ENCODE measurements around the gene RAB1B. TPM values are rescaled to one million over a fixed set of nuclear protein-coding genes. Genes with fewer than 3 reads are reported as not detected.

Gene RAB1B
- total RNA-seq, 1 experiment from 2014 or later, result 148 TPM

- H3K27ac ChIP-seq (ENCODE audit: low read depth, low read length), result no peak overlapping the region
- H3K79me2 ChIP-seq (ENCODE audit: insufficient read depth, low read length), result no peaks in the 10 kb centered on the region
- ChIA-PET CTCF (interaction anchor here (1.6 to 1.7 kb wide), 2 partner anchors 8 to 61 kb away, joined by 4 to 6 read pairs; no protein-coding TSS in a partner anchor), POLR2A (no interaction called here), RAD21 (ENCODE audit: low non-redundant PET in 1 of 2, low total read pairs in 2 of 2, uncharacterized antibody in 2 of 2, unreplicated experiment in 2 of 2) (no interaction called here)
- H3K27me3 ChIP-seq (ENCODE audit: insufficient read depth, low read length), result no peaks in the 10 kb centered on the region
- no peaks in the 10 kb centered on the region for H4K20me1 ChIP-seq (ENCODE audit: insufficient read depth)
- H3K4me1 ChIP-seq (ENCODE audit: control insufficient read depth in 1 of 2, insufficient read depth in 2 of 2, low read length in 2 of 2), result peaks cover 0 to 8% of the 10 kb centered on the region in 2 experiments; a peak in 1 of 4 replicates
- no peak overlapping the region for H3K4me3 ChIP-seq (replicated peaks in 1 of 2; ENCODE audit: low read depth in 1 of 2, low read length in 2 of 2)
- H3K4me2 ChIP-seq (ENCODE audit: low read length), result no peak overlapping the region
- H3K9ac ChIP-seq (ENCODE audit: low read length), result no peak overlapping the region
- no peaks in the 10 kb centered on the region for H3K9me3 ChIP-seq (ENCODE audit: control insufficient read depth in 1 of 2, insufficient read depth in 1 of 2, low read depth in 1 of 2, low read length in 2 of 2)
- DNase-seq (ENCODE audit: low read depth, low spot score) (no peak), ATAC-seq (no peak)
- peaks cover 4 to 5% of the 10 kb centered on the region in 2 experiments; a peak in 1 of 4 replicates for H3K36me3 ChIP-seq (ENCODE audit: control insufficient read depth in 1 of 2, insufficient read depth in 2 of 2, low read length in 2 of 2)
- TF ChIP-seq POLR2AphosphoS5 (IDR thresholded peaks at IDR 0.05; ENCODE audit: low read depth, low read length), result no peak
- TF ChIP-seq ELF1 (IDR thresholded peaks at IDR 0.05; ENCODE audit: borderline replicate concordance, low read depth), result no peak
- no peak for TF ChIP-seq FOSL1 (IDR thresholded peaks at IDR 0.05; ENCODE audit: low read depth)
- TF ChIP-seq EZH2 (IDR thresholded peaks at IDR 0.05), result no peak
- TF ChIP-seq RAD21 (IDR thresholded peaks at IDR 0.05; ENCODE audit: low read depth), result no peak
- no peak for TF ChIP-seq ATF3 (IDR thresholded peaks at IDR 0.05)
- no peak for TF ChIP-seq SP1 (IDR thresholded peaks at IDR 0.05; ENCODE audit: low read depth)
- no peak for TF ChIP-seq MAX (IDR thresholded peaks at IDR 0.05)
- TF ChIP-seq SIN3A (IDR thresholded peaks at IDR 0.05; ENCODE audit: low read depth), result no peak
- no peak for TF ChIP-seq YY1 (IDR thresholded peaks at IDR 0.05; ENCODE audit: extremely low read depth, insufficient replicate concordance, low read depth, low read length)
- no peak for TF ChIP-seq ZFX (IDR thresholded peaks at IDR 0.05)
- TF ChIP-seq CEBPB (IDR thresholded peaks at IDR 0.05; ENCODE audit: low read depth), result no peak
- TF ChIP-seq SRF (IDR thresholded peaks at IDR 0.05; ENCODE audit: low read depth), result no peak
- TF ChIP-seq EZH2phosphoT487 (IDR thresholded peaks at IDR 0.05; ENCODE audit: borderline replicate concordance), result no peak
- TF ChIP-seq EGR1 (IDR thresholded peaks at IDR 0.05; ENCODE audit: low read depth), result no peak
- TF ChIP-seq CTCF (IDR thresholded peaks at IDR 0.05 in 2 of 3, conservative IDR thresholded peaks at IDR 0.05 in 1 of 3; ENCODE audit: borderline replicate concordance in 1 of 3, insufficient read depth in 1 of 3, low read depth in 2 of 3, low read length in 2 of 3), result no peak
- TF ChIP-seq JUND (IDR thresholded peaks at IDR 0.05), result no peak
- TF ChIP-seq ZBTB33 (IDR thresholded peaks at IDR 0.05; ENCODE audit: extremely low read depth, insufficient replicate concordance, low read length), result no peak
- BruUV-seq (replicated peaks), result no TSS peak
- intact Hi-C loops (cut with micrococcal nuclease), result no loop called here
- H3K9me2 ChIP-seq (ENCODE audit: insufficient read depth), result no peaks in the 10 kb centered on the region
- H2AFZ ChIP-seq (ENCODE audit: low read depth, low read length, poor library complexity, severe bottlenecking), result no peak overlapping the region
Observed at GRCh38 chr11:66221012-66221411, 47.4 kb upstream of the RAB1B start.
